Small intestine (tissue), 7 donors: ENCODE data around the gene CCS. TPM values are rescaled to one million over a fixed set of nuclear protein-coding genes. Genes with fewer than 3 reads are reported as not detected.
A peak's percentile ranks its signal among the peaks of the same experiment; 100 is the strongest.
"Not testable (repeated sequence)": the region's sequence is repeated elsewhere in the genome, so short reads cannot be mapped to it uniquely, and the experiment has no call there.

Experiments
- DNase-seq, 2 donors: peaks; one replicate each; pipeline versions ENCODE4 v3.0.0 to v3.0.0-alpha.2; 2013
- FAIRE-seq: peaks from 2 replicates; lab custom pipeline; 2012; peaks lifted over from hg19 to GRCh38; lab: Jason Lieb, UNC
- H3K27ac ChIP-seq, 3 donors: one replicate each; pipeline ENCODE4 v1.5.1; 2013; ENCODE audit warnings: low read length in 2 of 3, mild to moderate bottlenecking in 2 of 3, control low read depth in 1 of 3, inconsistent platforms in 1 of 3, low read depth in 1 of 3, moderate library complexity in 1 of 3
- H3K27me3 ChIP-seq, 3 donors: one replicate each; pipeline ENCODE4 v1.6.1; 2013; ENCODE audit warnings: low read length in 3 of 3, inconsistent platforms in 1 of 3; ENCODE audit not compliant: control insufficient read depth in 3 of 3, insufficient read depth in 3 of 3
- H3K36me3 ChIP-seq, 3 donors: one replicate each; pipeline ENCODE4 v1.6.1; 2013; ENCODE audit warnings: low read length in 3 of 3, inconsistent platforms in 1 of 3, low read depth in 1 of 3, mild to moderate bottlenecking in 1 of 3, moderate library complexity in 1 of 3; ENCODE audit not compliant: control insufficient read depth in 3 of 3, insufficient read depth in 2 of 3
- H3K4me1 ChIP-seq, 3 donors: one replicate each; pipeline ENCODE4 v1.6.1; 2013; ENCODE audit warnings: low read length in 2 of 3, inconsistent platforms in 1 of 3, low read depth in 1 of 3, mild to moderate bottlenecking in 1 of 3, moderate library complexity in 1 of 3; ENCODE audit not compliant: control insufficient read depth in 3 of 3, insufficient read depth in 2 of 3
- H3K4me3 ChIP-seq, 3 donors: one replicate each; pipeline ENCODE4 v1.5.1; 2013; ENCODE audit warnings: low read length in 3 of 3, control low read depth in 1 of 3, inconsistent platforms in 1 of 3, low read depth in 1 of 3, mild to moderate bottlenecking in 1 of 3, moderate library complexity in 1 of 3
- H3K9me3 ChIP-seq, 2 donors: one replicate each; pipeline ENCODE4 v1.6.1; 2013; ENCODE audit warnings: low read depth in 1 of 2, low read length in 1 of 2; ENCODE audit not compliant: control insufficient read depth in 2 of 2, insufficient read depth in 1 of 2
- WGBS, 3 donors: extraction: QIAGEN DNeasy Blood & Tissue Kit; methylation state at CpG; one replicate each; pipeline ENCODE4 v1.1.7; 2013; 5-methylcytosine and 5-hydroxymethylcytosine counted together
- polyA plus RNA-seq, 4 donors: library from polyadenylated mRNA; stranded (reverse) in 3 of 4; unstranded in 1 of 4; fragments of 200-250 nt in 3 of 4; fragments of 120-200 nt in 1 of 4; gene quantifications; one replicate each; pipeline versions ENCODE4 v1.2.1 to v1.2.3, GENCODE V29; 2013
- donor health status: healthy with polysubstance abuse.
- donor health status: control.
- donor health status: control.
- donor health status: Bipolar disorder and iron deficiency.
- donor health status: healthy.

The CCS gene
- polyA plus RNA-seq, 4 donors: 35.0 to 100.0 (median 66.6) TPM

- DNase-seq: no peak
- Histone ChIP-seq H3K4me3 (no peak overlapping the region), H3K9me3 (no peaks in the 10 kb centered on the region), H3K27me3 (no peaks in the 10 kb centered on the region), H3K36me3 (peaks cover 2 to 57% (median 7%) of the 10 kb centered on the region in 3 donors), H3K27ac (no peak overlapping the region), H3K4me1 (peaks cover 0 to under 1% (median 0%) of the 10 kb centered on the region in 3 donors)
- WGBS, 3 donors: 87 to 96% (median 95%) methylated on average over 4 of the region's 4 CpGs
- FAIRE-seq: no peak
Measured at GRCh38 chr11:66600631-66601233, 7.7 kb downstream of the CCS start.

GRCh38 chr11:66603072-66603471 lies 10.1 kb downstream of the CCS start:
- peaks cover 2 to 62% (median 7%) of the 10 kb centered on the region in 3 donors for H3K36me3 ChIP-seq

DNA sequence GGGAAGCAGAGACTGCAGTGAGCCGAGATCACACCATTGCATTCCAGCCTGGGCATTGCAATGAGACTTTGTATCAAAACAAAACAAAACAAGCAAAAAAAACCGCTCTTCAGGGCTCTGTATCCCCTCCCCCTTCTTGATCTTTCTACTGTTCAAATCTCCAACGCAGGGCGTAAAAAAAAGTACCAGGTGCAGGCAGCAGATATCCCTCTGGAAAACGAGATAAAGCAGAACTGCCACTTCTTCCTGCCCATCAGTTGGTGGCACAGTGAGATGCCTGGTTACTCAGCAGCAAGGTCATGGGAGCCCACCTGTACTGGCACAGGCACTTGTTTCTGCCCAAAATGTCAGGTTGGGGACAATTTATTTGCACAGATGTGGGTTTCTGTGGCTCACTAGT lies 11.2 kb downstream of the CCS start:
- DNase-seq (no peak), FAIRE-seq (no peak)
- 17 to 64% (median 45%) methylated on average over 5 of the region's 5 CpGs for WGBS, 3 donors
- Histone ChIP-seq H3K36me3 (peaks cover 2 to 58% (median 7%) of the 10 kb centered on the region in 3 donors), H3K27me3 (no peaks in the 10 kb centered on the region), H3K27ac (no peak overlapping the region), H3K4me1 (peaks cover 0 to 3% (median 0%) of the 10 kb centered on the region in 3 donors), H3K9me3 (no peaks in the 10 kb centered on the region), H3K4me3 (no peak overlapping the region)

More at GRCh38 chr11:66603072-66603471, 10.1 kb downstream of the CCS start:
- no peak overlapping the region for H3K27ac ChIP-seq
- no peaks in the 10 kb centered on the region for H3K9me3 ChIP-seq
- FAIRE-seq (no peak), DNase-seq (no peak)
- peaks cover 0 to 3% (median 0%) of the 10 kb centered on the region in 3 donors for H3K4me1 ChIP-seq
- no peak overlapping the region for H3K4me3 ChIP-seq
- 92 to 97% (median 95%) methylated on average over 6 of the region's 6 CpGs for WGBS, 3 donors
- no peaks in the 10 kb centered on the region for H3K27me3 ChIP-seq

DNA sequence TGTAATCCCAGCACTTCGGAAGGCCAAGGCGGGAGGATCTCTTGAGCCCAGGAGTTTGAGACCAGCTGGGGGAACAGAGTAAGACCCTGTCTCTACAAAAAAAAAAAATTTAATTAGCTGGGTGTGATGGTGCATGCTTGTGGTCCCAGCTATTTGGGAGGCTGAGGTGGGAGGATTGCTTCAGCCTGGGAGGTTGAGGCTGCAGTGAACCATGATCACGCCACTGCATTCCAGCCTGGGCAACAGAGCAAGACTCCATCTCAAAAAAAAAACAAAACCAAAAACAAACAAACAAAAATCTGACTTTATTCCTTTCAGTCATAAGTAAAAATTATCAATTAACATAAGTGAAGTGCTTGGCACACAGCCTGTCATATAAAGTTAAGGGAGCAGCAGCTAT lies 13.6 kb downstream of the CCS start:
- peaks cover 0 to 39% (median 2%) of the 10 kb centered on the region in 3 donors for H3K36me3 ChIP-seq
- H3K4me1 ChIP-seq, H3K9me3 ChIP-seq, FAIRE-seq, DNase-seq, H3K27me3 ChIP-seq, H3K4me3 ChIP-seq: not testable (repeated sequence)
- peak overlapping the region in 2 of 3 donors; percentile 16 to 80 for H3K27ac ChIP-seq
- 77 to 94% (median 92%) methylated on average over 3 of the region's 3 CpGs for WGBS, 3 donors

DNA sequence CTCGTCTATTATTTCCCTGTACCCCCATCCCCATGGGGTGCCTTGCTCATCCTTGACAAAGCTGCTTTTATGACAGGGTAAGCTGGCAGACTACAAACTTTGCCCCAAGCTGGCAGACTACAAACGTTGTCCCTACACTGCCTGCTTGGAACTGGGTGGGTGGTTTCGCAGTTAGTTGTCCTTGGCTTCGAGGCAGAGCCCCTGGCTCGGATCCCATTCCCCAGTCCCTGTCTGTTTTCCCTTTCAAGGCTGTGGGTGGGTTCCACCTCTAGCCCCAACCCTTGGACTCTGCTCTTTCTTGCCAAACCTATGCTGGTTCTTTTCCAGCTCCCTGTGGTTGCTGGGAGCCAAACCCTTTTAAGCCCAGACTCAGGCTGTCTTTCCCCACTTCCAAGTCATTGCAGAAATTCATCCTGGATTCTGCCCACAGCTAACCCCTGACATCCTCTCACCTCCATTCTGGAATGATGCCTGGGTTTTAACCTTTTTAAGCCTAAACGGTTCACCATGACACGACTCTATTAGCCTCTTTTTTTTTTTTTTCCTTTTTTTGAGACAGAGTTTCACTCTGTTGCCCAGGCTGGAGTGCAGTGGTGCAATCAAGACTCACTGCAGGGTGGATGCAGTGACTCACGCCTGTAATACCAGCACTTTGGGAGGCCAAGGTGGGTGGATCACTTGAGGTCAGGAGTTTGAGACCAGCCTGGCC lies 14.3 kb downstream of the CCS start:
- WGBS, 3 donors: 10 to 38% (median 29%) methylated on average over 8 of the region's 8 CpGs
- Histone ChIP-seq H3K27ac (peak overlapping the region in 2 of 3 donors; percentile 16 to 80), H3K36me3 (peaks cover 0 to 35% (median 2%) of the 10 kb centered on the region in 3 donors), H3K4me3 (no peak overlapping the region), H3K27me3 (no peaks in the 10 kb centered on the region), H3K4me1 (peaks cover 0 to 3% (median 0%) of the 10 kb centered on the region in 3 donors), H3K9me3 (no peaks in the 10 kb centered on the region)
- no peak for FAIRE-seq
- peak; percentile 45 to 91 for DNase-seq

GRCh38 chr11:66609721-66610617 lies 17.0 kb downstream of the CCS start:
- peaks cover 0 to 18% (median 0%) of the 10 kb centered on the region in 3 donors for H3K36me3 ChIP-seq
- FAIRE-seq: no peak

DNA sequence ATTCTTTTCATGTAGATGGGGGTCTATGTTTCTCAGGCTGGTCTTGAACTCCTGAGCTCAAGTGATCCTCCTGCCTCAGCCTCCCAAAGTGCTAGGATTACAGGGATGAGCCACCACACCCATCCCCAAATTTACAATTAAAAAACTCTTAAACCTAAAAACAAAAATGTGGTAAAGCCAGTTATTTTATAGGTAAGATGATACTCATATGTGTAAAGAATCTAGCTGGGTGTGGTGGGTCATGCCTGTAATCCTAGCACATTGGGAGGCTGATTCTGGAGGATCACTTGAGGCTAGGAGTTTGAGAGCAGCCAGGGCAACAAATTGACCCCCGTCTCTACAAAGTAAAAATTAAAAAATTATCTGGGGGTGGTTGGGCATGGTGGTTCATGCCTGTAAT lies 19.5 kb downstream of the CCS start:
- no peak for DNase-seq
- H3K36me3 ChIP-seq: peaks cover 0 to 3% (median 0%) of the 10 kb centered on the region in 3 donors
- peaks cover 0 to under 1% (median 0%) of the 10 kb centered on the region in 3 donors for H3K4me1 ChIP-seq
- no peaks in the 10 kb centered on the region for H3K27me3 ChIP-seq
- no peak for FAIRE-seq
- H3K27ac ChIP-seq: no peak overlapping the region
- H3K9me3 ChIP-seq: no peaks in the 10 kb centered on the region
- H3K4me3 ChIP-seq: no peak overlapping the region
- 92 to 96% (median 95%) methylated on average over 1 of the region's 1 CpG for WGBS, 3 donors

More at GRCh38 chr11:66609721-66610617, 17.0 kb downstream of the CCS start:
- no peaks in the 10 kb centered on the region for H3K9me3 ChIP-seq
- peak overlapping the region in 1 of 3 donors; percentile 21 for H3K27ac ChIP-seq
- H3K27me3 ChIP-seq: no peaks in the 10 kb centered on the region
- DNase-seq: peak in 1 of 2 donors; percentile 11
- no peak overlapping the region for H3K4me3 ChIP-seq
- peaks cover 0 to 3% (median 0%) of the 10 kb centered on the region in 3 donors for H3K4me1 ChIP-seq
- 45 to 60% (median 48%) methylated on average over 4 of the region's 4 CpGs for WGBS, 3 donors

GRCh38 chr11:66614073-66614472 lies 21.1 kb downstream of the CCS start:
- Histone ChIP-seq H3K36me3 (peaks cover 0 to 5% (median 0%) of the 10 kb centered on the region in 3 donors), H3K4me3 (no peak overlapping the region), H3K4me1 (peaks cover 0 to 11% (median 0%) of the 10 kb centered on the region in 3 donors), H3K9me3 (no peaks in the 10 kb centered on the region), H3K27me3 (no peaks in the 10 kb centered on the region), H3K27ac (no peak overlapping the region)
- 34 to 79% (median 60%) methylated on average over 13 of the region's 13 CpGs for WGBS, 3 donors
- FAIRE-seq (no peak), DNase-seq (no peak)
